Mesenchymal stem cell (in vitro differentiated cells and primary cell): ENCODE results near the gene FRYL.

Source experiments
- DNase-seq: peaks from one replicate; pipeline ENCODE4 v3.0.0-alpha.2; 2013
- H2AFZ ChIP-seq: one replicate; pipeline ENCODE4 v1.6.1; 2013; ENCODE audit warnings: low read depth, mild to moderate bottlenecking, control low read depth, inconsistent platforms, low read length, moderate library complexity
- H2AK5ac ChIP-seq: 2 replicates; pipeline ENCODE4 v1.6.1; 2013; ENCODE audit warnings: low read length, moderate library complexity, mild to moderate bottlenecking, inconsistent platforms; ENCODE audit not compliant: severe bottlenecking
- H2BK120ac ChIP-seq: one replicate; pipeline ENCODE4 v1.6.1; 2013; ENCODE audit warnings: low read depth, mild to moderate bottlenecking, inconsistent platforms, low read length, moderate library complexity
- H2BK12ac ChIP-seq, 2 experiments: one replicate each; pipeline ENCODE4 v1.6.1; 2013; ENCODE audit warnings: inconsistent platforms in 2 of 2, low read length in 2 of 2, mild to moderate bottlenecking in 2 of 2, moderate library complexity in 2 of 2, control low read depth in 1 of 2
- H2BK15ac ChIP-seq: one replicate; pipeline ENCODE4 v1.6.1; 2013; ENCODE audit warnings: mild to moderate bottlenecking, low read depth, inconsistent platforms; ENCODE audit not compliant: poor library complexity, severe bottlenecking
- H2BK5ac ChIP-seq: 2 replicates; pipeline ENCODE4 v1.6.1; 2013; ENCODE audit warnings: low read depth, mild to moderate bottlenecking, low read length, control low read depth, inconsistent platforms; ENCODE audit not compliant: poor library complexity, severe bottlenecking
- H3K14ac ChIP-seq, 2 experiments: one replicate each; pipeline ENCODE4 v1.6.1; 2013; ENCODE audit warnings: inconsistent platforms in 2 of 2, low read length in 2 of 2, control low read depth in 1 of 2, mild to moderate bottlenecking in 1 of 2, moderate library complexity in 1 of 2
- H3K18ac ChIP-seq, 2 experiments: one replicate each; pipeline ENCODE4 v1.6.1; 2013; ENCODE audit warnings: inconsistent platforms in 2 of 2, low read length in 2 of 2, control low read depth in 1 of 2, low read depth in 1 of 2, mild to moderate bottlenecking in 1 of 2
- H3K23ac ChIP-seq, 2 experiments: one replicate each; pipeline ENCODE4 v1.6.1; 2013; ENCODE audit warnings: inconsistent platforms in 2 of 2, low read length in 2 of 2, mild to moderate bottlenecking in 2 of 2, moderate library complexity in 2 of 2, control low read depth in 1 of 2
- H3K27ac ChIP-seq: 2 replicates; pipeline ENCODE4 v1.5.1; 2013; ENCODE audit warnings: mild to moderate bottlenecking, moderate library complexity, low read length, control low read depth, inconsistent platforms; ENCODE audit not compliant: poor library complexity, severe bottlenecking
- H3K27me3 ChIP-seq, 2 experiments: 2 replicates each; pipeline versions ENCODE4 v1.6.1 to v1.7.0; 2013; ENCODE audit warnings: low read length in 2 of 2, mild to moderate bottlenecking in 2 of 2, moderate library complexity in 2 of 2, control low read depth in 1 of 2, inconsistent platforms in 1 of 2; ENCODE audit not compliant: control insufficient read depth in 1 of 2, insufficient read depth in 1 of 2
- H3K36me3 ChIP-seq, 2 experiments: 2 replicates each; pipeline versions ENCODE4 v1.6.1 to v1.7.0; 2013; ENCODE audit warnings: low read length in 2 of 2, control low read depth in 1 of 2, inconsistent platforms in 1 of 2, low read depth in 1 of 2, mild to moderate bottlenecking in 1 of 2; ENCODE audit not compliant: insufficient read depth in 2 of 2, control insufficient read depth in 1 of 2
- H3K4ac ChIP-seq, 2 experiments: one replicate each; pipeline ENCODE4 v1.6.1; 2013; ENCODE audit warnings: inconsistent platforms in 2 of 2, low read length in 2 of 2, mild to moderate bottlenecking in 2 of 2, moderate library complexity in 2 of 2, control low read depth in 1 of 2, low read depth in 1 of 2
- H3K4me1 ChIP-seq: 2 replicates; pipeline ENCODE4 v1.6.1; 2013; ENCODE audit warnings: low read depth, low read length, control low read depth; ENCODE audit not compliant: control insufficient read depth, insufficient read depth
- H3K4me2 ChIP-seq: 2 replicates; pipeline ENCODE4 v1.6.1; 2013; ENCODE audit warnings: low read length, mild to moderate bottlenecking, inconsistent platforms; ENCODE audit not compliant: poor library complexity, severe bottlenecking
- H3K4me3 ChIP-seq, 2 experiments: 2 replicates each; pipeline versions ENCODE4 v1.5.1 to v1.7.0; 2013; ENCODE audit warnings: low read length in 2 of 2, mild to moderate bottlenecking in 2 of 2, control low read depth in 1 of 2, low read depth in 1 of 2; ENCODE audit not compliant: insufficient read depth in 1 of 2
- H3K79me1 ChIP-seq: replicated peaks from 2 replicates; pipeline ENCODE4 v1.6.1; 2013; ENCODE audit warnings: mild to moderate bottlenecking, control low read depth, low read length, inconsistent platforms; ENCODE audit not compliant: poor library complexity, severe bottlenecking
- H3K9ac ChIP-seq: 2 replicates; pipeline ENCODE4 v1.7.0; 2013; ENCODE audit warnings: mild to moderate bottlenecking, low read length, moderate library complexity
- H3K9me3 ChIP-seq: 2 replicates; pipeline ENCODE4 v1.7.0; 2013; ENCODE audit warnings: mild to moderate bottlenecking, low read length; ENCODE audit not compliant: control insufficient read depth
- H4K8ac ChIP-seq: one replicate; pipeline ENCODE4 v1.6.1; 2013; ENCODE audit warnings: inconsistent platforms, mild to moderate bottlenecking, low read length, moderate library complexity
- H4K91ac ChIP-seq: one replicate; pipeline ENCODE4 v1.6.1; 2013; ENCODE audit warnings: mild to moderate bottlenecking, low read length, inconsistent platforms
- WGBS: methylation state at CpG from one replicate; pipeline ENCODE4 v1.1.7; 2013; ENCODE audit warnings: mixed read lengths; 5-methylcytosine and 5-hydroxymethylcytosine counted together

Gene FRYL

DNA sequence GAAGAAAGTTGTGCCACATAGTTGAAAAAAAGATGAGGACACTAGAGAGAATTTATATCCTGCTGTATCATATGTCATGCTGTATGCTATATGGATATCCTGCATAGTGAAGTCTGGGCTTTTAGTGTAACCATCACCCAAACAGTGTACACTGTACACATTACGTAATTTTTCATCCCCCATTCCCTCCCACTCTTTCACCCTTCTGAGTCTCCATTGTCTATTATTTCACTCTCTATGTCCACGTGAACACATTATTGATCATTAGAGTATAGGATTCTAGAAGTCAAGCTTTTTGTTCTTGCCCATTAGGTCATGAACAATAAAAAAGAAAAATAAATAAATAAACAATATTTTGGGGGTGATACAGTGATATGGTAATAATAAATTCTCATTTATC is 18.0 kb upstream of the FRYL start:
- no peak overlapping the region for H2BK5ac ChIP-seq
- DNase-seq, result no peak
- no peak overlapping the region for H3K4me3 ChIP-seq
- no peak overlapping the region for H3K14ac ChIP-seq
- no peak overlapping the region for H3K9ac ChIP-seq
- no peak overlapping the region for H4K91ac ChIP-seq
- no peaks in the 10 kb centered on the region for H3K9me3 ChIP-seq
- no peak overlapping the region for H2AK5ac ChIP-seq
- no peaks in the 10 kb centered on the region for H3K27me3 ChIP-seq
- no peaks in the 10 kb centered on the region for H3K79me1 ChIP-seq
- H3K18ac ChIP-seq, result no peak overlapping the region
- no peaks in the 10 kb centered on the region for H3K4me1 ChIP-seq
- 78% methylated on average over 1 of the region's 2 CpGs for WGBS
- no peak overlapping the region for H3K4ac ChIP-seq
- H2AFZ ChIP-seq, result no peak overlapping the region
- no peak overlapping the region for H3K27ac ChIP-seq
- H2BK12ac ChIP-seq, result no peak overlapping the region
- H4K8ac ChIP-seq, result no peak overlapping the region
- H3K4me2 ChIP-seq, result no peak overlapping the region
- no peaks in the 10 kb centered on the region for H3K36me3 ChIP-seq
- H3K23ac ChIP-seq, result no peak overlapping the region
- H2BK120ac ChIP-seq, result no peak overlapping the region
- no peak overlapping the region for H2BK15ac ChIP-seq

DNA sequence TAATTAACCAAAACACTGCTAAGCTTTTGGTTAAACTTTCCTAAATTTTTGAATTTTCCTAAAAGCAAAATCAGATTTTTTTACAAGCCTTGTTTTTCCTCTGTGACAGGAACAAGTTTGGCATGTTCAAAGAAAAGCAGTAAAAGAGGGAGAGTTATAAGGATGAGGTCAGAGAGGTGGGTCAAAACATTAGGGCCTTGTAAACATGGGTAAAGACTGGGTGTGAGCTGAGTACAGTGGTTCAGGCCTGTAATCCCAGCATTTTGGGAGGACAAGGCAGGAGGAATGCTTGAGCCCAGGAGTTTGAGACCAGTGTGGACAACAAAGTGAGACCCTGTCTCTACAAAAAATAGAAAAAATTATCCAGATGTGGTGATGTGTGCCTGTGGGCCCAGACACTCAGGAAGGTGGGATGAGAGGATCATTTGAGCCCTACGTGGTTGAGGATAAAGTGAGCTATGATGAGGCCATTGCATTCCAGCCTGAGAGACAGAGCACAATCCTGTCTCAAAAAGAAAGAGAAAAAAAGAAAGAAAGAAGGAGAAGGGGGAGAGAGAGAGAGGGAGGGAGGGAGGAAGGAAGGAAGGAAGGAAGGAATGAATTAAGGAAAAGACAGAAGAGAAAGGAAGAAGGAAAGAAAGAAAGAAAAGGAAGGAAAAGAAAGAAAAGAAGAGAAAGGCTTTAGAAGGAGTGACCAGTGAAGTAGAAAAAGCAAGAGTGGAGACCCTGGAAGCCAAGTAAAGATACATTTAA is 17.0 kb upstream of the FRYL start:
- no peak overlapping the region for H3K14ac ChIP-seq
- H2AK5ac ChIP-seq, result no peak overlapping the region
- H3K36me3 ChIP-seq, result no peaks in the 10 kb centered on the region
- H2BK12ac ChIP-seq, result no peak overlapping the region
- no peak overlapping the region for H2BK120ac ChIP-seq
- H4K8ac ChIP-seq, result no peak overlapping the region
- H2AFZ ChIP-seq, result no peak overlapping the region
- no peak overlapping the region for H3K23ac ChIP-seq
- H3K18ac ChIP-seq, result no peak overlapping the region
- no peak overlapping the region for H3K4ac ChIP-seq
- 66% methylated on average over 1 of the region's 1 CpG for WGBS
- H3K4me1 ChIP-seq, result no peaks in the 10 kb centered on the region
- no peak overlapping the region for H3K9ac ChIP-seq
- no peak overlapping the region for H2BK15ac ChIP-seq
- H4K91ac ChIP-seq, result no peak overlapping the region
- no peak overlapping the region for H3K4me2 ChIP-seq
- H3K9me3 ChIP-seq, result no peaks in the 10 kb centered on the region
- no peak overlapping the region for H3K27ac ChIP-seq
- H3K79me1 ChIP-seq, result no peaks in the 10 kb centered on the region
- H3K27me3 ChIP-seq, result no peaks in the 10 kb centered on the region
- H2BK5ac ChIP-seq, result no peak overlapping the region
- no peak for DNase-seq
- no peak overlapping the region for H3K4me3 ChIP-seq

DNA sequence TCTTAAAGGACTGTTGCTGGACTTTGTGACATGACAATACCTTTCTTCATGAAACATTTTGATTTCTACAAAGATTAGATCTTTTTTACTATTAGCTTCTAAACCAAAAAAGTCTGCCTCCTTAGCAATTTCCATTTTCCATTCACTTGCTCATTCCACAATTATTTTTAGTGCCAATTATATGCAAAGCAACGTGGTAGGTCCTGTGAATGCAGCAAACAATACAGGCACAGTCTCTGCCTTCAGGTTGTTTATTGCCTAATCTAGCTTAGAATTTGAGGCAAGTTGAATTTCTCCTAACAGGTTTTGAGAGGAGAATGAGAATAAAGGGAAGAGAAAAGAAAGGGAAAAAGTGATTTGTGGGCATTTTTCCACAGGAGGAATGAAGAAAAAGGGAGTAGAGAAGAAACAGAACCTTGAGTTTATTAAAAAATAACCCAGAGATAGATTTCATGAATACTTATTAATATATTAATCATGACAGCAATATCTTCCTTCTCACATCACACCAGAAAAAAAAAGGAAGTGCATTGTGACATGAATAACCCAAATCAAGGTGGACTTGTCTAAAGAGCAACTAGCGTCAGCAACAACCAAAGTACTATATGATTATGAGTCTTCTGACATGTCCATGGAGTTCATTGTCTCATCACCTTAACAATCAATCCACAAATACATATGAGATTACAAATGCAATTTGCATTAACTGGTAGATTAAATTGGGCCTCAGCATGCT is 16.3 kb upstream of the FRYL start:
- no peak overlapping the region for H2BK12ac ChIP-seq
- H2BK5ac ChIP-seq, result no peak overlapping the region
- H3K4me3 ChIP-seq, result no peak overlapping the region
- WGBS, result 74% methylated on average over 2 of the region's 2 CpGs
- no peak overlapping the region for H3K23ac ChIP-seq
- no peak overlapping the region for H2BK15ac ChIP-seq
- no peaks in the 10 kb centered on the region for H3K9me3 ChIP-seq
- no peak for DNase-seq
- H4K91ac ChIP-seq, result no peak overlapping the region
- H3K4ac ChIP-seq, result no peak overlapping the region
- H2AFZ ChIP-seq, result no peak overlapping the region
- no peak overlapping the region for H3K18ac ChIP-seq
- H2BK120ac ChIP-seq, result no peak overlapping the region
- no peaks in the 10 kb centered on the region for H3K4me1 ChIP-seq
- no peak overlapping the region for H3K14ac ChIP-seq
- no peaks in the 10 kb centered on the region for H3K27me3 ChIP-seq
- H3K27ac ChIP-seq, result no peak overlapping the region
- H3K9ac ChIP-seq, result no peak overlapping the region
- H3K79me1 ChIP-seq, result no peaks in the 10 kb centered on the region
- no peaks in the 10 kb centered on the region for H3K36me3 ChIP-seq
- H2AK5ac ChIP-seq, result no peak overlapping the region
- H3K4me2 ChIP-seq, result no peak overlapping the region
- no peak overlapping the region for H4K8ac ChIP-seq

DNA sequence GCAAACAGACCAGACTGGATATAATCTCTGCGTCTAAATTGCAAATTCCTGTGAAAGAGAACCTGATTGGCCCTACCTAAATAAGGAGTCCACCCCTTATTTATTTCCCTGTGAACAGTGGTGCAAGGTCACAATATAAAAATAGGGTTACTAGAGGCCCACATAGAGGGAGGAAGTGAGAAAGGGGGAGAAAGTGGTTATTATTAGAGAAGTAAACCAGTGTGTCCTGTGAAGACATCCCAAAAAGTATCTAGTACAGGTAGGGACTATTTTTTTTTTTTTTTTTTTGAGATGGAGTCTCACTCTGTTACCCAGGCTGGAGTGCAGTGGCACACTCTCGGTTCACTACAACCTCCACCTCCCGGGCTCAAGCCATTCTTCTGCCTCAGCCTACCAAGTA is 15.0 kb upstream of the FRYL start:
- Histone ChIP-seq H3K27me3 (no peaks in the 10 kb centered on the region), H2AFZ (no peak overlapping the region), H3K4me1 (no peaks in the 10 kb centered on the region), H3K18ac (no peak overlapping the region), H3K9ac (no peak overlapping the region), H3K36me3 (no peaks in the 10 kb centered on the region), H3K4me2 (no peak overlapping the region), H2AK5ac (no peak overlapping the region), H2BK15ac (no peak overlapping the region), H3K23ac (no peak overlapping the region), H4K91ac (no peak overlapping the region), H3K27ac (no peak overlapping the region), H3K4me3 (no peak overlapping the region), H3K4ac (no peak overlapping the region), H3K79me1 (no peaks in the 10 kb centered on the region), H2BK12ac (no peak overlapping the region), H3K14ac (no peak overlapping the region), H4K8ac (no peak overlapping the region), H3K9me3 (no peaks in the 10 kb centered on the region), H2BK5ac (no peak overlapping the region), H2BK120ac (no peak overlapping the region)
- DNase-seq, result no peak
- WGBS, result 95% methylated on average over 3 of the region's 3 CpGs
